Trophoblast cell (in vitro differentiated cells and primary cell): Measurements from ENCODE around the gene C1QTNF3.

Experiments
- DNase-seq, 2 donors: peaks; one replicate each; pipeline ENCODE4 v3.0.0-alpha.2; 2016
- H2AFZ ChIP-seq: 2 replicates; pipeline ENCODE4 v1.6.1; 2013; ENCODE audit warnings: low read length, moderate library complexity, mild to moderate bottlenecking; ENCODE audit not compliant: insufficient read depth, poor library complexity
- H2AK5ac ChIP-seq: 2 replicates; pipeline ENCODE4 v1.6.1; 2013; ENCODE audit warnings: mild to moderate bottlenecking, low read length
- H2BK120ac ChIP-seq: 2 replicates; pipeline ENCODE4 v1.6.1; 2013; ENCODE audit warnings: low read length, mild to moderate bottlenecking, moderate library complexity; ENCODE audit not compliant: insufficient read depth, poor library complexity
- H2BK12ac ChIP-seq: 2 replicates; pipeline ENCODE4 v1.6.1; 2013; ENCODE audit warnings: mild to moderate bottlenecking, low read length, moderate library complexity
- H2BK5ac ChIP-seq: 2 replicates; pipeline ENCODE4 v1.6.1; 2013; ENCODE audit warnings: low read length, low read depth, moderate library complexity, mild to moderate bottlenecking; ENCODE audit not compliant: poor library complexity
- H3K14ac ChIP-seq: 2 replicates; pipeline ENCODE4 v1.6.1; 2013; ENCODE audit warnings: mild to moderate bottlenecking, low read length
- H3K18ac ChIP-seq: 2 replicates; pipeline ENCODE4 v1.6.1; 2013; ENCODE audit warnings: mild to moderate bottlenecking, low read length
- H3K23ac ChIP-seq: 2 replicates; pipeline ENCODE4 v1.6.1; 2013; ENCODE audit warnings: low read length
- H3K27ac ChIP-seq: 2 replicates; pipeline ENCODE4 v1.5.1; 2013; ENCODE audit warnings: low read depth, mild to moderate bottlenecking, inconsistent platforms, low read length, moderate library complexity
- H3K27me3 ChIP-seq: 2 replicates; pipeline ENCODE4 v1.6.1; 2013; ENCODE audit warnings: inconsistent platforms, mild to moderate bottlenecking, low read length, moderate library complexity; ENCODE audit not compliant: insufficient read depth
- H3K36me3 ChIP-seq, 2 experiments: 1 replicate in 1 of 2; 2 replicates in 1 of 2; pipeline ENCODE4 v1.6.1; 2013; ENCODE audit warnings: low read length in 2 of 2, mild to moderate bottlenecking in 2 of 2, moderate library complexity in 1 of 2; ENCODE audit not compliant: insufficient read depth in 2 of 2, control insufficient read depth in 1 of 2
- H3K4ac ChIP-seq: 2 replicates; pipeline ENCODE4 v1.6.1; 2013; ENCODE audit warnings: low read depth, mild to moderate bottlenecking, low read length, moderate library complexity
- H3K4me1 ChIP-seq, 2 experiments: 1 replicate in 1 of 2; 2 replicates in 1 of 2; pipeline ENCODE4 v1.6.1; 2013; ENCODE audit warnings: low read length in 2 of 2, mild to moderate bottlenecking in 2 of 2, moderate library complexity in 1 of 2; ENCODE audit not compliant: insufficient read depth in 2 of 2, control insufficient read depth in 1 of 2
- H3K4me2 ChIP-seq: 2 replicates; pipeline ENCODE4 v1.6.1; 2013; ENCODE audit warnings: inconsistent platforms, mild to moderate bottlenecking, low read length, moderate library complexity
- H3K4me3 ChIP-seq: 2 replicates; pipeline ENCODE4 v1.5.1; 2013; ENCODE audit warnings: mild to moderate bottlenecking, low read depth, low read length, inconsistent platforms
- H3K79me1 ChIP-seq: one replicate; pipeline ENCODE4 v1.6.1; 2013; ENCODE audit warnings: low read length
- H3K79me2 ChIP-seq: 2 replicates; pipeline ENCODE4 v1.6.1; 2013; ENCODE audit warnings: low read length, mild to moderate bottlenecking; ENCODE audit not compliant: control insufficient read depth, insufficient read depth, poor library complexity
- H3K9ac ChIP-seq: 2 replicates; pipeline ENCODE4 v1.6.1; 2013; ENCODE audit warnings: mild to moderate bottlenecking, low read length
- H3K9me3 ChIP-seq: 2 replicates; pipeline ENCODE4 v1.6.1; 2013; ENCODE audit warnings: low read depth, mild to moderate bottlenecking, control low read depth, inconsistent platforms, low read length; ENCODE audit not compliant: insufficient read depth
- H4K12ac ChIP-seq: 2 replicates; pipeline ENCODE4 v1.6.1; 2013; ENCODE audit warnings: low read depth, mild to moderate bottlenecking, low read length, moderate library complexity
- H4K8ac ChIP-seq: 2 replicates; pipeline ENCODE4 v1.6.1; 2013; ENCODE audit warnings: low read depth, mild to moderate bottlenecking, low read length, moderate library complexity
- H4K91ac ChIP-seq: one replicate; pipeline ENCODE4 v1.6.1; 2013; ENCODE audit warnings: low read depth, mild to moderate bottlenecking, low read length, moderate library complexity
- WGBS: extraction: QIAGEN DNeasy Blood & Tissue Kit; methylation state at CpG from one replicate; pipeline ENCODE4 v1.1.7; 2013; ENCODE audit warnings: missing lambda C conversion rate; ENCODE audit not compliant: insufficient read length, insufficient coverage; ENCODE audit errors: extremely low coverage; 5-methylcytosine and 5-hydroxymethylcytosine counted together

C1QTNF3 gene

DNA sequence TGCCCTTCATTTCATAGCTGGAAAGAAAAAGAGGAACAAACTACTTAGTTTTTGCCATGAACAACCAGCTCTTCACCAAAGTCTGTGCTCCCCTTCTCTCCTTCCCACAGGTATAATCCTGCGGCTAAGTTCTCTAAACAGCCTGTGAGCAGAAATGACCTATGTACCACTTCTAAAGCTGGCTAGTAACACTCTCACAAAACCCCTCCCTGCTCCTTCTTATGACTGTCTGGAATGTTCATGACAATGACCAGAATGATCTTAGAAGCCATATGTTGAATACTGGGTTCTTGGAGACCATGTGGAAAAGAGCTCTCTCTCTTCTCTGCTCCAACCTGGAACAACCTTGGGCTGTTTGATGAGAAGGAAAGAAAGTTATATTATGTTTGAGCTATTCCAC is 22.3 kb downstream of the C1QTNF3 start:
- H3K79me2 ChIP-seq = no peaks in the 10 kb centered on the region
- no peak overlapping the region for H4K8ac ChIP-seq
- no peaks in the 10 kb centered on the region for H3K9me3 ChIP-seq
- H2AK5ac ChIP-seq = no peak overlapping the region
- H4K12ac ChIP-seq = no peak overlapping the region
- H3K27ac ChIP-seq = no peak overlapping the region
- no peak overlapping the region for H3K18ac ChIP-seq
- H2BK12ac ChIP-seq = no peak overlapping the region
- H3K36me3 ChIP-seq = no peaks in the 10 kb centered on the region
- H3K14ac ChIP-seq = no peak overlapping the region
- no peak overlapping the region for H3K4me3 ChIP-seq
- no peak overlapping the region for H4K91ac ChIP-seq
- H2BK120ac ChIP-seq = no peak overlapping the region
- no peak overlapping the region for H2AFZ ChIP-seq
- no peak overlapping the region for H3K4ac ChIP-seq
- no CpG with 5 or more reads among the region's 1 CpG for WGBS
- H3K4me1 ChIP-seq = peaks cover 2 to 15% of the 10 kb centered on the region in 2 experiments
- no peak overlapping the region for H3K23ac ChIP-seq
- no peak overlapping the region for H3K4me2 ChIP-seq
- peak in 1 of 2 donors; percentile 19 for DNase-seq
- H3K79me1 ChIP-seq = peaks cover 2% of the 10 kb centered on the region
- H3K9ac ChIP-seq = no peak overlapping the region
- H2BK5ac ChIP-seq = no peak overlapping the region
- H3K27me3 ChIP-seq = no peaks in the 10 kb centered on the region

DNA sequence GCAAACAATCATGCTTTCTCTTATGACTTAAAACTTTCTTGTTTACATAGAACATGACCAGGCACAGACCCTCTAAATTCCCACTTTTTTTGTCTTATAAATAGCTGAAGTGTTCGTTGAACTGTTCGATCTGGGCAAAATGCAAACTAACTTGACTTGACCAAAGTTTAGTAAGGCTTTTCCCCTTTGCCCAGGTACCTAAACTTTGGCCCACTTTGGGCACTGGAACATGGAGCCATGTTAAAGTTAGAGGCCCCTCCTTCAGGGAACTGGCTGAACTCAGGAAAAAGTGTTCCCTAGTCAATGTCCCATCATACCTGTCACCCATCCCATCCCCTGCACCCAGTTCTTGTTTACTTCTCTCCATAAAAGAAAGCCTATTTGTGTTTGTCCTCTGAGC is 25.8 kb downstream of the C1QTNF3 start:
- Histone ChIP-seq H4K12ac (no peak overlapping the region), H3K14ac (no peak overlapping the region), H3K9me3 (no peaks in the 10 kb centered on the region), H4K91ac (no peak overlapping the region), H2AK5ac (no peak overlapping the region), H4K8ac (no peak overlapping the region), H3K9ac (no peak overlapping the region), H2BK5ac (no peak overlapping the region), H2AFZ (no peak overlapping the region), H3K4me3 (no peak overlapping the region), H2BK120ac (no peak overlapping the region), H3K27ac (no peak overlapping the region), H3K79me2 (no peaks in the 10 kb centered on the region), H3K79me1 (no peaks in the 10 kb centered on the region), H3K23ac (no peak overlapping the region), H3K4me1 (peaks cover 2 to 13% of the 10 kb centered on the region in 2 experiments), H3K36me3 (no peaks in the 10 kb centered on the region), H3K18ac (no peak overlapping the region), H3K4me2 (no peak overlapping the region), H3K27me3 (no peaks in the 10 kb centered on the region), H2BK12ac (no peak overlapping the region), H3K4ac (no peak overlapping the region)
- no CpG with 5 or more reads among the region's 2 CpGs for WGBS
- DNase-seq = no peak

DNA sequence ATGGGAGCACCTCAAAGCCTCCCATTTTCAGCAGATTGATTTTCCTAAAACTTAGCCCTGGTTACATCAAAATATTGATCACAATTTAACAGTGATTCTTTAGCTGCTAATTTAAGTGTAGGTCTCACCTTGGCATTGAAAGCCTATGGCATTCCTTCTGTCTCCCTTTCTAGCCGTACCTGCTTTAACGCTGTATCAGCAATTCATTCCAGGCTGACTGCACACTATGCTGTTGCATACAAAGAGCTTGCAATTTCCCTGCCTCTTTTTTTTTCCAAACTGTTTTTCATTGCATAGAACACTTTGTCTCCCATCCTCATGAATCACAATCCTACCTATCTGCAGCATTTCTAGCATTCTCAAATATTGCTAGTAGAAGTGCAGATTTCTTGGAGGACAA is 26.3 kb downstream of the C1QTNF3 start:
- no peak overlapping the region for H3K23ac ChIP-seq
- no peak overlapping the region for H4K12ac ChIP-seq
- no peak overlapping the region for H3K4ac ChIP-seq
- no peak overlapping the region for H2AK5ac ChIP-seq
- no peak overlapping the region for H4K91ac ChIP-seq
- H3K79me1 ChIP-seq = no peaks in the 10 kb centered on the region
- H3K36me3 ChIP-seq = no peaks in the 10 kb centered on the region
- H3K4me2 ChIP-seq = no peak overlapping the region
- H3K27ac ChIP-seq = no peak overlapping the region
- no CpG with 5 or more reads among the region's 2 CpGs for WGBS
- H3K9me3 ChIP-seq = no peaks in the 10 kb centered on the region
- no peaks in the 10 kb centered on the region for H3K79me2 ChIP-seq
- no peak overlapping the region for H2BK5ac ChIP-seq
- H3K27me3 ChIP-seq = no peaks in the 10 kb centered on the region
- no peak overlapping the region for H3K9ac ChIP-seq
- H3K4me3 ChIP-seq = no peak overlapping the region
- H4K8ac ChIP-seq = no peak overlapping the region
- peaks cover 2 to 11% of the 10 kb centered on the region in 2 experiments for H3K4me1 ChIP-seq
- no peak overlapping the region for H2BK12ac ChIP-seq
- DNase-seq = no peak
- H2AFZ ChIP-seq = no peak overlapping the region
- H3K14ac ChIP-seq = no peak overlapping the region
- H2BK120ac ChIP-seq = no peak overlapping the region
- no peak overlapping the region for H3K18ac ChIP-seq

DNA sequence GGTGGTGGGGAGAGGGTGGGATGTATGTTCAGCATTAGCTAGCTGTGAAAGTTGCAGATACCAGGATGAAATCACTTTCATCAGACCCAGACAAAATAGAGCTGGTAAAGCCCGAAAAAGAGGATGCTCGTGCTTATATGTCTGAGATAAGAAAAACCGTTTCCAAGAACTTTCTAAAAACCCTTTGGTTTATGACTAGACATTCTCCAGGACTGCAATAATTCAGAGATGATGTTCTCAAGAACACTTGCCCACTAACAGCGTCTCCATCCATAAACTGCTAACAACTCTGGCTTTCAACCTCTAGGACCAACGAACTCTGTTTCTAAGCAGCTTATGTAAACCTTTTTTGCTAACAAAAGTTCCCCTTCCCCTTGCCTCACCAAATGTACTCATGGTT is 26.8 kb downstream of the C1QTNF3 start:
- Histone ChIP-seq H4K91ac (no peak overlapping the region), H3K27me3 (no peaks in the 10 kb centered on the region), H3K4me2 (no peak overlapping the region), H2AFZ (no peak overlapping the region), H3K9ac (no peak overlapping the region), H3K23ac (no peak overlapping the region), H4K12ac (no peak overlapping the region), H3K27ac (no peak overlapping the region), H2BK12ac (no peak overlapping the region), H3K4ac (no peak overlapping the region), H3K79me2 (no peaks in the 10 kb centered on the region), H2AK5ac (no peak overlapping the region), H3K9me3 (no peaks in the 10 kb centered on the region), H2BK5ac (no peak overlapping the region), H3K36me3 (no peaks in the 10 kb centered on the region), H2BK120ac (no peak overlapping the region), H4K8ac (no peak overlapping the region), H3K4me1 (peaks cover 2 to 8% of the 10 kb centered on the region in 2 experiments), H3K18ac (no peak overlapping the region), H3K14ac (no peak overlapping the region), H3K79me1 (no peaks in the 10 kb centered on the region), H3K4me3 (no peak overlapping the region)
- no CpG with 5 or more reads among the region's 5 CpGs for WGBS
- DNase-seq = no peak
